HL-60 (cell line): Measurements from ENCODE around the gene SLC38A1.

Experiments used
- DNase-seq, 2 experiments: peaks; one replicate each; pipeline ENCODE4 v3.0.0-alpha.2; 2010 to 2020; ENCODE audit warnings: low read depth in 1 of 2, low spot score in 1 of 2
- H3K27ac ChIP-seq: fragments of 250-450 bp; sonication (Bioruptor Pico); replicated peaks from 2 replicates; pipeline ENCODE4 v1.5.1; 2020; ENCODE audit warnings: mild to moderate bottlenecking, moderate library complexity
- H3K27me3 ChIP-seq: fragments of 250-450 bp; sonication (Bioruptor Pico); 2 replicates; pipeline ENCODE4 v1.5.1; 2021; ENCODE audit warnings: mild to moderate bottlenecking, moderate library complexity; ENCODE audit not compliant: insufficient read depth, poor library complexity, severe bottlenecking
- H3K4me3 ChIP-seq: replicated peaks from 2 replicates; pipeline ENCODE4 v1.5.1; 2011; ENCODE audit warnings: mild to moderate bottlenecking, control low read depth, low read length; ENCODE audit not compliant: insufficient read depth
- GABPA ChIP-seq: IDR thresholded peaks from 2 replicates; pipeline ENCODE4 v1.6.1; 2012; ENCODE audit warnings: low read depth
- POLR2AphosphoS5 ChIP-seq: IDR thresholded peaks from 2 replicates; pipeline ENCODE4 v1.6.1; 2012; ENCODE audit warnings: low read depth
- REST ChIP-seq: IDR thresholded peaks from 2 replicates; pipeline ENCODE4 v1.6.1; 2012; ENCODE audit warnings: low read depth; ENCODE audit not compliant: insufficient replicate concordance
- SPI1 ChIP-seq: IDR thresholded peaks from 2 replicates; pipeline ENCODE4 v1.6.1; 2012; ENCODE audit warnings: low read depth, mild to moderate bottlenecking, borderline replicate concordance
- TF ChIP-seq, protein P1 (sequence below): IDR thresholded peaks from one replicate; pipeline ENCODE4 v1.5.1; 2011; ENCODE audit warnings: low read length, control low read depth, inconsistent platforms; ENCODE audit not compliant: insufficient read depth

The SLC38A1 gene

GRCh38 chr12:46184798-46185595 lies 83.8 kb downstream of the SLC38A1 start:
- TF ChIP-seq GABPA (no peak), REST (no peak), POLR2AphosphoS5 (no peak), SPI1 (no peak)
- TF ChIP-seq, protein P1, sequence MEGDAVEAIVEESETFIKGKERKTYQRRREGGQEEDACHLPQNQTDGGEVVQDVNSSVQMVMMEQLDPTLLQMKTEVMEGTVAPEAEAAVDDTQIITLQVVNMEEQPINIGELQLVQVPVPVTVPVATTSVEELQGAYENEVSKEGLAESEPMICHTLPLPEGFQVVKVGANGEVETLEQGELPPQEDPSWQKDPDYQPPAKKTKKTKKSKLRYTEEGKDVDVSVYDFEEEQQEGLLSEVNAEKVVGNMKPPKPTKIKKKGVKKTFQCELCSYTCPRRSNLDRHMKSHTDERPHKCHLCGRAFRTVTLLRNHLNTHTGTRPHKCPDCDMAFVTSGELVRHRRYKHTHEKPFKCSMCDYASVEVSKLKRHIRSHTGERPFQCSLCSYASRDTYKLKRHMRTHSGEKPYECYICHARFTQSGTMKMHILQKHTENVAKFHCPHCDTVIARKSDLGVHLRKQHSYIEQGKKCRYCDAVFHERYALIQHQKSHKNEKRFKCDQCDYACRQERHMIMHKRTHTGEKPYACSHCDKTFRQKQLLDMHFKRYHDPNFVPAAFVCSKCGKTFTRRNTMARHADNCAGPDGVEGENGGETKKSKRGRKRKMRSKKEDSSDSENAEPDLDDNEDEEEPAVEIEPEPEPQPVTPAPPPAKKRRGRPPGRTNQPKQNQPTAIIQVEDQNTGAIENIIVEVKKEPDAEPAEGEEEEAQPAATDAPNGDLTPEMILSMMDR: no peak
- DNase-seq: no peak
- no peak overlapping the region for H3K4me3 ChIP-seq
- no peak overlapping the region for H3K27ac ChIP-seq
- no peaks in the 10 kb centered on the region for H3K27me3 ChIP-seq

GRCh38 chr12:46183112-46183511 lies 85.7 kb downstream of the SLC38A1 start:
- no peak for TF ChIP-seq POLR2AphosphoS5
- no peak for TF ChIP-seq REST
- no peak for TF ChIP-seq GABPA
- TF ChIP-seq SPI1: no peak
- TF ChIP-seq, protein P1: no peak
- Histone ChIP-seq H3K4me3 (no peak overlapping the region), H3K27ac (no peak overlapping the region), H3K27me3 (no peaks in the 10 kb centered on the region)
- DNase-seq: no peak

GRCh38 chr12:46181465-46181864 lies 87.4 kb downstream of the SLC38A1 start:
- no peak overlapping the region for H3K27ac ChIP-seq
- DNase-seq: no peak
- TF ChIP-seq POLR2AphosphoS5 (no peak), SPI1 (no peak), GABPA (no peak), REST (no peak)
- TF ChIP-seq, protein P1: no peak
- no peak overlapping the region for H3K4me3 ChIP-seq
- H3K27me3 ChIP-seq: no peaks in the 10 kb centered on the region
